Naive thymus-derived CD4-positive, alpha-beta T cell (primary cell): Measurements from ENCODE around the gene SRSF5. TPM values are rescaled to one million over a fixed set of nuclear protein-coding genes. Genes with fewer than 3 reads are reported as not detected.

Experiments
- ATAC-seq: fragments of 150-1000 bp; cut with Tn5 transposase; 2 replicates; pipeline ENCODE4 v1.10.0; 2021; ENCODE audit warnings: mild to moderate bottlenecking, moderate library complexity
- CTCF ChIA-PET: fragments of 350-600 bp; sonication (Branson Sonifier 250); formaldehyde crosslinking; loops from one replicate; lab custom pipeline; 2021; ENCODE audit warnings: antibody characterized with exemption; lab: Charles Lee
- POLR2A ChIA-PET: fragments of 350-600 bp; sonication (Branson Sonifier 250); formaldehyde crosslinking; loops from one replicate; lab custom pipeline; 2021; ENCODE audit warnings: antibody characterized with exemption, inconsistent platforms; lab: Charles Lee
- DNase-seq, 9 donors: peaks; one replicate each; pipeline versions ENCODE4 v3.0.0 to v3.0.0-alpha.2; 2020 to 2022; ENCODE audit warnings: mixed read lengths in 1 of 9
- H3K27ac ChIP-seq: one replicate; pipeline ENCODE4 v1.7.0; 2013; ENCODE audit warnings: mild to moderate bottlenecking, low read depth, low read length, moderate library complexity
- H3K27me3 ChIP-seq, 2 donors: one replicate each; pipeline ENCODE4 v1.7.0; 2013; ENCODE audit warnings: low read length in 2 of 2, mild to moderate bottlenecking in 2 of 2, moderate library complexity in 2 of 2; ENCODE audit not compliant: control insufficient read depth in 2 of 2, insufficient read depth in 2 of 2
- H3K36me3 ChIP-seq, 3 experiments: 1 replicate in 2 of 3; 2 replicates in 1 of 3; pipeline ENCODE4 v1.7.0; 2013; ENCODE audit warnings: low read length in 3 of 3, mild to moderate bottlenecking in 3 of 3, moderate library complexity in 1 of 3; ENCODE audit not compliant: insufficient read depth in 3 of 3, control insufficient read depth in 2 of 3
- H3K4me1 ChIP-seq, 2 donors: one replicate each; pipeline ENCODE4 v1.7.0; 2013; ENCODE audit warnings: low read length in 2 of 2, mild to moderate bottlenecking in 2 of 2, moderate library complexity in 1 of 2; ENCODE audit not compliant: control insufficient read depth in 2 of 2, insufficient read depth in 2 of 2
- H3K4me3 ChIP-seq: 2 replicates; pipeline ENCODE4 v1.7.0; 2013; ENCODE audit warnings: mild to moderate bottlenecking, low read length
- H3K9me3 ChIP-seq, 3 experiments: 1 replicate in 2 of 3; 2 replicates in 1 of 3; pipeline ENCODE4 v1.7.0; 2013; ENCODE audit warnings: low read length in 3 of 3; ENCODE audit not compliant: control insufficient read depth in 2 of 3
- H3K27ac Mint-ChIP-seq, 9 donors: one replicate each; pipeline ENCODE4 v1.8.0; 2020 to 2022; ENCODE audit warnings: mixed read lengths in 9 of 9, mild to moderate bottlenecking in 8 of 9, moderate library complexity in 5 of 9, inconsistent platforms in 2 of 9
- H3K27me3 Mint-ChIP-seq, 5 donors: one replicate each; pipeline ENCODE4 v1.8.0; 2021 to 2022; ENCODE audit warnings: mixed read lengths in 5 of 5, mild to moderate bottlenecking in 1 of 5
- H3K36me3 Mint-ChIP-seq, 5 donors: one replicate each; pipeline ENCODE4 v1.8.0; 2020 to 2022; ENCODE audit warnings: mixed read lengths in 5 of 5, mild to moderate bottlenecking in 3 of 5, inconsistent platforms in 1 of 5
- H3K4me1 Mint-ChIP-seq, 7 donors: one replicate each; pipeline ENCODE4 v1.8.0; 2020 to 2022; ENCODE audit warnings: mixed read lengths in 7 of 7, mild to moderate bottlenecking in 3 of 7, inconsistent platforms in 1 of 7
- H3K4me3 Mint-ChIP-seq, 10 donors: one replicate each; pipeline ENCODE4 v1.8.0; 2020 to 2022; ENCODE audit warnings: mild to moderate bottlenecking in 10 of 10, mixed read lengths in 10 of 10, moderate library complexity in 6 of 10, inconsistent platforms in 2 of 10
- H3K9me3 Mint-ChIP-seq, 11 donors: one replicate each; pipeline ENCODE4 v1.8.0; 2020 to 2022; ENCODE audit warnings: mixed read lengths in 11 of 11, mild to moderate bottlenecking in 4 of 11, inconsistent platforms in 1 of 11, moderate library complexity in 1 of 11
- intact Hi-C, 2 donors: fragments of 100-400 bp; cut with micrococcal nuclease; formaldehyde crosslinking; loops; one replicate each; pipeline ENCODE4 v1.15.1; 2023
- polyA plus RNA-seq, 2 donors: library from polyadenylated mRNA; unstranded; fragments of 300-500 nt; fragmentation: Illumina TruSeq; gene quantifications; one replicate each; pipeline ENCODE4 v1.2.3, GENCODE V29; 2021
- total RNA-seq, 6 experiments: library from RNA in 5 of 6; stranded (reverse) in 5 of 6; gene quantifications; 1 replicate in 5 of 6; 2 replicates in 1 of 6; pipeline ENCODE4 v1.2.3 and lab custom pipeline; 2021 to 2026

Gene SRSF5
- total and polyA plus RNA-seq, 7 experiments from 2014 or later = 355 to 1,617 (median 1,280) TPM

DNA sequence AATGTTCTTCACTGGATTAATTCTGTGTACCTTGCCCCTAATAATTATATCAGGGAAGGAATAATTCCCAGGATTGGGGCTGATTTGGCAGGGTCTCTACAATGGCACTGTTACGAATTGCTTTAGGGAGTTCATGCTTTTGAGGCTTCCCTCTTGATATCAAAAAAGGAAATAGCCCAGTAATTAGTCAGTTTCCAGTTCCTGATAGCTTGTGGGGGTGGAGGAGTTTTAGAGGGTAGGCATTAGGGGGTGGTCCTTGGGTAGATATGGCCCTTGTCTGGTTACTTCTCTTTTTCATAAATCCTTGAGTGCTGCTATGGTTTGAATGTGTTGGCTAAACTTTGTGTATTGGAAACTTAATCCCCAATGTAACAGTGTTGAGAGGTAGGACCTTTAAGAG, 6.1 kb upstream of the SRSF5 start:
- Mint-ChIP-seq H3K36me3 (peaks cover 0 to 6% (median 0%) of the 10 kb centered on the region in 5 donors), H3K27ac (peak overlapping the region in 1 of 9 donors; percentile 62), H3K4me1 (peaks cover 15 to 51% (median 36%) of the 10 kb centered on the region in 7 donors), H3K9me3 (peaks cover 0 to 4% (median 0%) of the 10 kb centered on the region in 11 donors), H3K4me3 (peak overlapping the region in 1 of 10 donors; percentile 30), H3K27me3 (no peaks in the 10 kb centered on the region)
- DNase-seq (no peak), ATAC-seq (peak; percentile 33)
- intact Hi-C loops = loop anchor here (10.0 kb wide), 4 partner anchors 76 to 894 kb away; partner anchors contain the start of gene ACTN1 (in 1 of the 2)
- Histone ChIP-seq H3K27me3 (no peaks in the 10 kb centered on the region), H3K27ac (no peak overlapping the region), H3K36me3 (no peaks in the 10 kb centered on the region), H3K9me3 (no peaks in the 10 kb centered on the region), H3K4me1 (peaks cover 0 to 14% of the 10 kb centered on the region in 2 donors), H3K4me3 (no peak overlapping the region)
- ChIA-PET POLR2A (interaction anchor here (0.6 to 1.8 kb wide), 3 partner anchors 8 to 149 kb away, joined by 3 to 5 read pairs (median 3); no protein-coding TSS in a partner anchor), CTCF (no interaction called here)

DNA sequence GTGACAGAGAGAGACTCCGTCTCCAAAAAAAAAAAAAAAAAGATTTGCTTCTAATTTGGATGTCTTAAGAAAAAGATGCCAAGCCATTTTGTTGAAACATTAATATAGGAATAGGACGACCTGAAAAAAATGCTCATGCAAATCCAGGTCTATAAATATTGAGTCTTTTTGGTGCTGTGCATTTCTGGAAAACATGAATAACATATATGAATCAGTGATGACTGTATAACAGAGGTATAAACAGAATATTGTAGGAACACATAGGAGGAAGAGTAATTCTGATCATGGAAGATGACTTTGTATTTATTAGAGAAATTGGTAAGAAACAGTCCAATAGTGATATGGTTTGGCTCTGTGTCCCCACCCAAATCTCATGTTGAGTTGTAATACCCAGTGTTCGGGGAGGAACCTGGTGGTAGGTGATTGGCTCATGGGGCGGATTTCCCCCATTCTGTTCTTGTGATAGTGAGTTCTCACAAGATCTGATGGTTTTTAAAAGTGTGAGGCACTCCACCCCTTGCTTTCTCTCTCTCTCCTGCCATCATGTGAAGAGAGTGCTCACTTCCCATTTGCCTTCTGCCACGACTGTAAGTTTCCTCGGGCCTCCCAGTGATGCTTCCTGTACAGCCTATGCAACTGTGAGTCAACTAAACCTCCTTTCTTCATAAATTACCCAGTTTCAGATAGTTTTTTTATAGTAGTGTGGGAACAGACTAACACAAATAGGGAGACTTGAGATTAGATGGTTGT, 3.0 kb upstream of the SRSF5 start:
- Mint-ChIP-seq H3K9me3 (peaks cover 0 to 11% (median 0%) of the 10 kb centered on the region in 11 donors), H3K4me3 (peak overlapping the region in 1 of 10 donors; percentile 29), H3K27me3 (peaks cover 0 to 4% (median 0%) of the 10 kb centered on the region in 5 donors), H3K27ac (peak overlapping the region in 7 of 9 donors; percentile 49 to 100 (median 62)), H3K36me3 (peaks cover 13 to 22% (median 19%) of the 10 kb centered on the region in 5 donors), H3K4me1 (peaks cover 32 to 68% (median 58%) of the 10 kb centered on the region in 7 donors)
- Histone ChIP-seq H3K4me3 (no peak overlapping the region), H3K9me3 (peaks cover 0 to 4% (median 0%) of the 10 kb centered on the region in 3 experiments), H3K27ac (no peak overlapping the region), H3K36me3 (peaks cover 11 to 21% (median 12%) of the 10 kb centered on the region in 3 experiments), H3K4me1 (peaks cover 17 to 28% of the 10 kb centered on the region in 2 donors), H3K27me3 (no peaks in the 10 kb centered on the region)
- intact Hi-C loops = loop anchor here (10.0 kb wide), 4 partner anchors 79 to 891 kb away; partner anchors contain the start of gene ACTN1 (in 1 of the 2)
- POLR2A ChIA-PET = interaction anchor here (0.7 kb wide), 1 partner anchor 35 kb away, joined by 5 read pairs; no protein-coding TSS in a partner anchor
- ATAC-seq = no peak
- CTCF ChIA-PET = no interaction called here
- DNase-seq = no peak

DNA sequence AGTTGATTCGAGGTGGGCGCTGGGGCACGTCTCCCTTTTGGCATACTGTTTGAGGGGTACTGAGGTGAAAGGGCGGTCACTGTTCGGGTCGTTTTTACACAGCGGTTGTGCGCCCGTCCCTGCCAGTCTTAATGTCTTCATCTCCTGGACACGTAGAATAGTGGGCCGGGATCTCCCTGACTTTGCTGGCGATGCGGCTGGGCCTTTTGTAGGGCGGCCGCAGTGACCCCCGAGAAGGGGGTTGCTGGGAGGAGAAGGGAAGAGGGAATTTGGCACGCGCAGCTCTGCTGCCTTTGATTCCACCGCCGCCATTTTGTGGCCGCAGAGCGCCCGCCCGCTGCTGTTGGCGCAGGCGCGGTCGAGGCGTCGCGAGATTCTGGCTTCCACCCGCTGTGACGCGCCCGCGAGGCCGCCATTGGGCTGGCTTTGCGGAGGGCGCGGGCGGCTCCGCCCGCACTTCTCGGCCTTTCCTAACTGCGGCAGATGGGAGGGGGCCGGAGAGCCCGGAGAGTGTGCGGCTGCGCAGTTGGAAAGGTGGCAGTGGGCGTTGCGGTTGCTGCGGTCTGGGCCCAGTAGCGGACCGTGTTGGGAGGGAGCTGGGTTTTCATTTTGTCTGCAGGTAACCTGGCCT, 542 bp downstream of the SRSF5 start:
- Histone ChIP-seq H3K36me3 (peaks cover 38 to 55% (median 45%) of the 10 kb centered on the region in 3 experiments), H3K4me1 (peaks cover 33 to 45% of the 10 kb centered on the region in 2 donors), H3K27me3 (no peaks in the 10 kb centered on the region), H3K4me3 (peak overlapping the region; percentile 100), H3K27ac (peak overlapping the region; percentile 100), H3K9me3 (peaks cover 0 to 4% (median 0%) of the 10 kb centered on the region in 3 experiments)
- H3K4me1 Mint-ChIP-seq = peaks cover 49 to 86% (median 78%) of the 10 kb centered on the region in 7 donors
- CTCF ChIA-PET = interaction anchor here (0.5 to 1.5 kb wide), 3 partner anchors 9 to 192 kb away, joined by 3 to 8 read pairs (median 3); no protein-coding TSS in a partner anchor
- H3K9me3 Mint-ChIP-seq = peaks cover 0 to 16% (median 0%) of the 10 kb centered on the region in 11 donors
- peak overlapping the region; percentile 94 to 100 (median 99) for H3K4me3 Mint-ChIP-seq
- H3K27me3 Mint-ChIP-seq = peaks cover 0 to 4% (median 0%) of the 10 kb centered on the region in 5 donors
- DNase-seq (peak; percentile 83 to 95 (median 91)), ATAC-seq (peak; percentile 74)
- POLR2A ChIA-PET = interaction anchor here (0.6 to 5.0 kb wide), 19 partner anchors 8 to 798 kb away, joined by 3 to 62 read pairs (median 5); partner anchors contain the start of gene SUSD6
- H3K36me3 Mint-ChIP-seq = peaks cover 17 to 51% (median 45%) of the 10 kb centered on the region in 5 donors
- peak overlapping the region; percentile 100 for H3K27ac Mint-ChIP-seq
- intact Hi-C loops = loop anchor here (1.0 to 10.0 kb wide), 13 partner anchors 40 to 1951 kb away; partner anchors contain the start of genes DCAF5 (in 2 of the 2), SUSD6 (in 2 of the 2), ZFP36L1 (in 2 of the 2) and ZFYVE26 (in 2 of the 2)

DNA sequence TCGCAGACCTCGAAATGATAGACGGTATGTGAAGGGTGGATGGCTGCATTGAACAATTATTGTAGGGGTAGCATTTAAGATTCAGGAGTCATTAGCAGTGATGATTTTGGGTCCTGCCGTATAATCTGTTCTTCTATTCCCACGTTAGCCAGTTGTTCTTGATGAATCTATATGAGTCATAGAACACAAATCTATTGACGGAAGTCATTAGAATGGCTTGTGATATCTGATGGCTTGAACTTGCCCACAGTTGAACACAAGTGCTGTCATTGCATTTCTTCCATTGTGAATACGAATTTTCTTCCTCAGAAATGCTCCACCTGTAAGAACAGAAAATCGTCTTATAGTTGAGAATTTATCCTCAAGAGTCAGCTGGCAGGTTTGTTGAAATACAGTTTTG, 1.9 kb downstream of the SRSF5 start:
- CTCF ChIA-PET = interaction anchor here (0.5 kb wide), 1 partner anchor 282 kb away, joined by 3 read pairs; no protein-coding TSS in a partner anchor

DNA sequence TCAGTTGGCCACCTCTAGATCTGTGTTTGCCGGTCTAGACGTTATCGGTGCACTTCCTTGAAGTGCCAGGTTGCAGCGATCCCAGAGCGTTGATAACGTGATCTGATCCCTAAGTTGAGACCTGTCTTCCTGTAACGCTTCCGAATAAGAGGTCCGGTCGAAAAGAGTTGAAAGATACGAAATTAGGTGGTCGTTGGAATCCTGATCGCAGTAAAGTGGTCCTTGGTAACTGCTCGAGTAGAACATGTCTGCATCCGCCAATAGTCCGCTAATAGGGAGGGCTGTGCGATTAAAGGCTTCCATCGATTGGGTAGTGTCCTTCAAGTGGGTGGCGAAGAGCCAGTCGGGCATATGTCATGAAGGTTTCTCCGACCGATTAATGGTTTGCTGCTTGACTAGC, 2.7 kb downstream of the SRSF5 start:
- H3K9me3 Mint-ChIP-seq = peaks cover 0 to 21% (median 0%) of the 10 kb centered on the region in 11 donors
- peak overlapping the region in 8 of 9 donors; percentile 54 to 100 (median 85) for H3K27ac Mint-ChIP-seq
- Histone ChIP-seq H3K27me3 (no peaks in the 10 kb centered on the region), H3K27ac (no peak overlapping the region), H3K9me3 (peaks cover 0 to 4% (median 0%) of the 10 kb centered on the region in 3 experiments), H3K4me1 (peaks cover 33 to 50% of the 10 kb centered on the region in 2 donors), H3K36me3 (peaks cover 48 to 76% (median 64%) of the 10 kb centered on the region in 3 experiments), H3K4me3 (no peak overlapping the region)
- peaks cover 17 to 65% (median 56%) of the 10 kb centered on the region in 5 donors for H3K36me3 Mint-ChIP-seq
- DNase-seq = no peak
- intact Hi-C loops = loop anchor here (5.0 to 10.0 kb wide), 7 partner anchors 85 to 1038 kb away; partner anchors contain the start of genes ZFP36L1 (in 2 of the 2), ACTN1 (in 1 of the 2), DCAF5 (in 1 of the 2) and MAP3K9 (in 1 of the 2)
- ChIA-PET POLR2A (interaction anchor here (1.2 to 5.0 kb wide), 5 partner anchors 9 to 157 kb away, joined by 4 to 62 read pairs (median 5); partner anchors contain the start of gene SUSD6), CTCF (no interaction called here)
- H3K27me3 Mint-ChIP-seq = peaks cover 0 to 4% (median 0%) of the 10 kb centered on the region in 5 donors
- ATAC-seq = no peak
- H3K4me1 Mint-ChIP-seq = peaks cover 51 to 88% (median 79%) of the 10 kb centered on the region in 7 donors
- H3K4me3 Mint-ChIP-seq = peak overlapping the region; percentile 43 to 100 (median 85)

More for the DNA sequence above, 1.9 kb downstream of the SRSF5 start:
- ATAC-seq = no peak
- Histone ChIP-seq H3K27me3 (no peaks in the 10 kb centered on the region), H3K4me3 (peak overlapping the region; percentile 100), H3K27ac (peak overlapping the region; percentile 100), H3K36me3 (peaks cover 48 to 69% (median 57%) of the 10 kb centered on the region in 3 experiments), H3K4me1 (peaks cover 33 to 53% of the 10 kb centered on the region in 2 donors), H3K9me3 (peaks cover 0 to 4% (median 0%) of the 10 kb centered on the region in 3 experiments)
- Mint-ChIP-seq H3K36me3 (peaks cover 17 to 60% (median 54%) of the 10 kb centered on the region in 5 donors), H3K4me1 (peaks cover 49 to 87% (median 78%) of the 10 kb centered on the region in 7 donors), H3K27ac (peak overlapping the region; percentile 100), H3K9me3 (peaks cover 0 to 16% (median 0%) of the 10 kb centered on the region in 11 donors), H3K27me3 (peaks cover 0 to 4% (median 0%) of the 10 kb centered on the region in 5 donors), H3K4me3 (peak overlapping the region; percentile 94 to 100 (median 99))
- POLR2A ChIA-PET = interaction anchor here (1.2 to 5.0 kb wide), 6 partner anchors 8 to 156 kb away, joined by 4 to 62 read pairs (median 5); partner anchors contain the start of gene SUSD6
- no peak for DNase-seq
- intact Hi-C loops = loop anchor here (5.0 to 10.0 kb wide), 7 partner anchors 84 to 1038 kb away; partner anchors contain the start of genes ZFP36L1 (in 2 of the 2), ACTN1 (in 1 of the 2), DCAF5 (in 1 of the 2) and MAP3K9 (in 1 of the 2)
